AG09309 (cell line): ENCODE results near the gene ATP6V1F.

Source experiments
- DNase-seq: peaks from one replicate; pipeline ENCODE4 v3.0.0-alpha.2; 2010; ENCODE audit warnings: low read depth
- H3K4me3 ChIP-seq: 2 replicates; pipeline ENCODE4 v1.5.1; 2011; ENCODE audit warnings: mild to moderate bottlenecking, low read depth, low read length, moderate library complexity; ENCODE audit not compliant: control insufficient read depth
- TF ChIP-seq, protein P1 (sequence below): IDR thresholded peaks from 2 replicates; pipeline ENCODE4 v1.5.1; 2011; ENCODE audit warnings: mild to moderate bottlenecking, low read depth, low read length, inconsistent platforms; ENCODE audit not compliant: insufficient read depth, control insufficient read depth; ENCODE audit errors: missing control alignments

Gene ATP6V1F

DNA sequence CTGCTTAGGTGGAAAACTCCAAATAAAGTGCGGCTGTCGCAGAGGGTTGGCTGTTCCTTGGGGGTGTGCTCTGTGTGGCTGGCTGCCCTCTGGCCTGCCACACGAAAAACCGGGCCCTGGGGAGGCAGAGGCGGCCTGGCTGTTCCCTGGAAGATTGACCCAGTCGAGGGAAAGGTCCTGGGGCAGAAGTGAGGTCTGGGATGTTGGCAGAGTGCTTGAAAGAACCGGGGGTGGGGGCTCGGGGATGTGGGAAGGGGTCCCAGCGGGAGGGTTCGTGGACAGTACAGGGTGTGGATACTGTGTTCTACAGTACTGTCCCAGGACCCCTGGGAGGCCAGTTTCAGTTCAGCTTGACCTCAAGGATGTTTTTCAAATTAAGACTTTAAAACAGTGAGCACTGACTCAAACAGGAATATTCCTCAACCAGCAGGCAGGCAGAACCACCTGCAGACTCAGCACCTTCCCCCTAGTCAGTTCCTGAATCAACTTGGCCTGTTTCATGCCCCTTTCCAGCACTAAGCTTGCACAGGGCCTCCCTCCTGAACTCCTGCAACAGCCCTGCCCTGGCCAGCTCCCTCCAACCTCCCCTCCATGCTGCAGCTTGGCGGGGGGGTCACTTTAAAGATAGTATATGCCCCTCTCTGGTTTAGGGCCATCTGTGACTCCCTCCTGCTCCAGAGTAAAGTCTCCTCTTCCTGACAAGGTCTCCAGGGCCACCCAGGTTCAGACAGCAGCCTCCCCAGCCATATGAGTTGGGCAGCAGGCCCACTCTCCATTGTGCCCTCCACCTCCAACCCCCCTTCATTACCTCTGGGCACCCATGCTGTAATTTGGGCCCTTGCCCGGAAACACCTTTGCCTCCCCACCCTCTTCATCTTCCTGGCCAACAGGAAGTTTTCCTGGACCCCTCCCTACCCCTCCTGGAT, 3.2 kb upstream of the ATP6V1F start:
- DNase-seq, result no peak
- H3K4me3 ChIP-seq, result no peak overlapping the region
- TF ChIP-seq, protein P1, sequence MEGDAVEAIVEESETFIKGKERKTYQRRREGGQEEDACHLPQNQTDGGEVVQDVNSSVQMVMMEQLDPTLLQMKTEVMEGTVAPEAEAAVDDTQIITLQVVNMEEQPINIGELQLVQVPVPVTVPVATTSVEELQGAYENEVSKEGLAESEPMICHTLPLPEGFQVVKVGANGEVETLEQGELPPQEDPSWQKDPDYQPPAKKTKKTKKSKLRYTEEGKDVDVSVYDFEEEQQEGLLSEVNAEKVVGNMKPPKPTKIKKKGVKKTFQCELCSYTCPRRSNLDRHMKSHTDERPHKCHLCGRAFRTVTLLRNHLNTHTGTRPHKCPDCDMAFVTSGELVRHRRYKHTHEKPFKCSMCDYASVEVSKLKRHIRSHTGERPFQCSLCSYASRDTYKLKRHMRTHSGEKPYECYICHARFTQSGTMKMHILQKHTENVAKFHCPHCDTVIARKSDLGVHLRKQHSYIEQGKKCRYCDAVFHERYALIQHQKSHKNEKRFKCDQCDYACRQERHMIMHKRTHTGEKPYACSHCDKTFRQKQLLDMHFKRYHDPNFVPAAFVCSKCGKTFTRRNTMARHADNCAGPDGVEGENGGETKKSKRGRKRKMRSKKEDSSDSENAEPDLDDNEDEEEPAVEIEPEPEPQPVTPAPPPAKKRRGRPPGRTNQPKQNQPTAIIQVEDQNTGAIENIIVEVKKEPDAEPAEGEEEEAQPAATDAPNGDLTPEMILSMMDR, result no peak

- TF ChIP-seq, protein P1, result peak; percentile 24
- H3K4me3 ChIP-seq, result no peak overlapping the region
- no peak for DNase-seq
Observed at GRCh38 chr7:128860158-128861073, 2.2 kb upstream of the ATP6V1F start.

DNA sequence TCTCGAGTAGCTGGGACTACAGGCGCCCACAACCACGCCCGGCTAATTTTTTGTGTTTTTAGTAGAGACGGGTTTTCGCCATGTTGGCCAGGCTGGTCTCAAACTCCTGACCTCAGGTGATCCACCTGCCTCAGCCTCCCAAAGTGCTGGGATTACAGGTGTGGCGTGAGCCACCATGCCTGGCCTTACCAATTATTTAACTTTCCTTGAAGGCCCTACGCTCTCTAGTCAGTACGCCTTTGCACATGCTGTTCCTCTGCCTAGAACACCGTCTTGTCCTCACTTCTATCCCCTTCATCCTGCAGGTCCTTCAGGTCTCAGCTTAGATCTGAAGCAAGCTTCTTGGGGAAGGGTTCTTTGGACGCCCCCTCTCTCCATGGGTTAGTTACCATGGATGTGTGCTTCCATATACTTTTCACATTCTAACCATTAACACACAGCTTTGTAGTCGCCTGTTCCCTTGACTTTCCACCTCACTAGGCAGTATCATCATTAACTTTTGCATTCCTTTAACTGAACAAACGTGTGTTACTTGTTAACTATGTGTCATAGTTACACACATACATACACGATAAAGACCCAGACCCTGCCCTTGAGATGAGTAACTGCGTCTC, 592 bp upstream of the ATP6V1F start:
- H3K4me3 ChIP-seq, result peak overlapping the region; percentile 22
- DNase-seq, result no peak
- TF ChIP-seq, protein P1, result no peak

GRCh38 chr7:128863433-128863989, 855 bp downstream of the ATP6V1F start:
- TF ChIP-seq, protein P1, result peak; percentile 64
- no peak for DNase-seq

DNA sequence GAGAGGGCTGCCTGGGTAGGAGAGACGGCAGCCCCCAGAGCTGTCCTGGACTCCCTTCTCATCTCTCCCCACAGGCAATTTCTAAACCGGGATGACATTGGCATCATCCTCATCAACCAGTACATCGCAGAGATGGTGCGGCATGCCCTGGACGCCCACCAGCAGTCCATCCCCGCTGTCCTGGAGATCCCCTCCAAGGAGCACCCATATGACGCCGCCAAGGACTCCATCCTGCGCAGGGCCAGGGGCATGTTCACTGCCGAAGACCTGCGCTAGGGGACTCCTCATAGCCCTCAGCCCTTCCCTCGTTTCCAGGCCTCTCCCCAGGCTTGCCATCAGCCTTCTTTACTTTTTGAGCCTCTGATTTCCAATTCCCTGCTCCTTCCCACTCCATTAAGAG, 2.6 kb downstream of the ATP6V1F start:
- TF ChIP-seq, protein P1, result no peak

More at GRCh38 chr7:128863433-128863989, 855 bp downstream of the ATP6V1F start:
- H3K4me3 ChIP-seq, result peak overlapping the region; percentile 98

More for the DNA sequence above, 2.6 kb downstream of the ATP6V1F start:
- H3K4me3 ChIP-seq, result no peak overlapping the region
- no peak for DNase-seq
